ENCODE measurements around the gene MGAT4A.

DNA sequence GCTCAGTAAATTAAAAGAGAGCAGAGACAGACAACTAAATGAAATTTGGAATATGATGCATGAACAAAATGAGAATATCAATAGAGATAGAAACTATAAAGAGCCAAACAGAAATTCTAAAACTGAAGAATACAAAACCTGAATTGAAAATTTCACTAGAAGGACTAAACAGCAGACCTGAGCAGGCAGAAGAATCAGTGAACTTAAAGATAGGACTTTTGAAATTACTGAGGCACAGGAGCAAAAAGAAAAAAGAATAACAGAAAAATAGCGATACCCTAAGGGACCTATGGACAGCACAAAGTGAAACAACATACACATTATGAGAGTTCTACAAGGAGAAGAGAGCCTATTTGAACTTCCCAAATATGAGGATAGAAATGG is 80.9 kb downstream of the MGAT4A start:
- TF ChIP-seq, protein P1, sequence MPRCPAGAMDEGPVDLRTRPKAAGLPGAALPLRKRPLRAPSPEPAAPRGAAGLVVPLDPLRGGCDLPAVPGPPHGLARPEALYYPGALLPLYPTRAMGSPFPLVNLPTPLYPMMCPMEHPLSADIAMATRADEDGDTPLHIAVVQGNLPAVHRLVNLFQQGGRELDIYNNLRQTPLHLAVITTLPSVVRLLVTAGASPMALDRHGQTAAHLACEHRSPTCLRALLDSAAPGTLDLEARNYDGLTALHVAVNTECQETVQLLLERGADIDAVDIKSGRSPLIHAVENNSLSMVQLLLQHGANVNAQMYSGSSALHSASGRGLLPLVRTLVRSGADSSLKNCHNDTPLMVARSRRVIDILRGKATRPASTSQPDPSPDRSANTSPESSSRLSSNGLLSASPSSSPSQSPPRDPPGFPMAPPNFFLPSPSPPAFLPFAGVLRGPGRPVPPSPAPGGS (IDR thresholded peaks at IDR 0.05) = no peak
- TF ChIP-seq JUN (IDR thresholded peaks at IDR 0.05) (no peak), POLR2A (IDR thresholded peaks at IDR 0.05; ENCODE audit: low read length) (no peak), CEBPB (IDR thresholded peaks at IDR 0.05) (no peak), MAZ (IDR thresholded peaks at IDR 0.05; ENCODE audit: borderline replicate concordance, low read depth, low read length) (no peak), SMC3 (IDR thresholded peaks at IDR 0.05) (no peak), RFX5 (IDR thresholded peaks at IDR 0.05) (no peak), MAFK (IDR thresholded peaks at IDR 0.05; ENCODE audit: partially characterized antibody) (no peak)
- TF ChIP-seq, protein P2, sequence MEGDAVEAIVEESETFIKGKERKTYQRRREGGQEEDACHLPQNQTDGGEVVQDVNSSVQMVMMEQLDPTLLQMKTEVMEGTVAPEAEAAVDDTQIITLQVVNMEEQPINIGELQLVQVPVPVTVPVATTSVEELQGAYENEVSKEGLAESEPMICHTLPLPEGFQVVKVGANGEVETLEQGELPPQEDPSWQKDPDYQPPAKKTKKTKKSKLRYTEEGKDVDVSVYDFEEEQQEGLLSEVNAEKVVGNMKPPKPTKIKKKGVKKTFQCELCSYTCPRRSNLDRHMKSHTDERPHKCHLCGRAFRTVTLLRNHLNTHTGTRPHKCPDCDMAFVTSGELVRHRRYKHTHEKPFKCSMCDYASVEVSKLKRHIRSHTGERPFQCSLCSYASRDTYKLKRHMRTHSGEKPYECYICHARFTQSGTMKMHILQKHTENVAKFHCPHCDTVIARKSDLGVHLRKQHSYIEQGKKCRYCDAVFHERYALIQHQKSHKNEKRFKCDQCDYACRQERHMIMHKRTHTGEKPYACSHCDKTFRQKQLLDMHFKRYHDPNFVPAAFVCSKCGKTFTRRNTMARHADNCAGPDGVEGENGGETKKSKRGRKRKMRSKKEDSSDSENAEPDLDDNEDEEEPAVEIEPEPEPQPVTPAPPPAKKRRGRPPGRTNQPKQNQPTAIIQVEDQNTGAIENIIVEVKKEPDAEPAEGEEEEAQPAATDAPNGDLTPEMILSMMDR (IDR thresholded peaks at IDR 0.05) = no peak
- TF ChIP-seq, protein P3, sequence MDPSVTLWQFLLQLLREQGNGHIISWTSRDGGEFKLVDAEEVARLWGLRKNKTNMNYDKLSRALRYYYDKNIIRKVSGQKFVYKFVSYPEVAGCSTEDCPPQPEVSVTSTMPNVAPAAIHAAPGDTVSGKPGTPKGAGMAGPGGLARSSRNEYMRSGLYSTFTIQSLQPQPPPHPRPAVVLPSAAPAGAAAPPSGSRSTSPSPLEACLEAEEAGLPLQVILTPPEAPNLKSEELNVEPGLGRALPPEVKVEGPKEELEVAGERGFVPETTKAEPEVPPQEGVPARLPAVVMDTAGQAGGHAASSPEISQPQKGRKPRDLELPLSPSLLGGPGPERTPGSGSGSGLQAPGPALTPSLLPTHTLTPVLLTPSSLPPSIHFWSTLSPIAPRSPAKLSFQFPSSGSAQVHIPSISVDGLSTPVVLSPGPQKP (IDR thresholded peaks at IDR 0.05; ENCODE audit: low read depth, low read length) = no peak

Data from A549 (cell line).